Measurements from ENCODE around the gene BRD2. TPM values are rescaled to one million over a fixed set of nuclear protein-coding genes. Genes with fewer than 3 reads are reported as not detected.

The BRD2 gene
- total and polyA plus RNA-seq, 9 of the 15 experiments (the other 6 are each of a cell fraction or from before 2014, with no cell fraction given), result 19.0 to 252 (median 181) TPM

- TF ChIP-seq FOXP1 (CRISPR knock-in tag; IDR thresholded peaks at IDR 0.05), result peak; percentile 94
- TF ChIP-seq RFX1 (IDR thresholded peaks at IDR 0.05), result no peak
- TF ChIP-seq, protein P1, sequence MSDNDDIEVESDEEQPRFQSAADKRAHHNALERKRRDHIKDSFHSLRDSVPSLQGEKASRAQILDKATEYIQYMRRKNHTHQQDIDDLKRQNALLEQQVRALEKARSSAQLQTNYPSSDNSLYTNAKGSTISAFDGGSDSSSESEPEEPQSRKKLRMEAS (CRISPR knock-in tag; IDR thresholded peaks at IDR 0.05), result peak; percentile 65; the same call in 1 of the 2 replicates
- peak; percentile 41; the same call in 1 of the 2 replicates for TF ChIP-seq TGIF2 (CRISPR knock-in tag; IDR thresholded peaks at IDR 0.05)
- TF ChIP-seq, protein P2, sequence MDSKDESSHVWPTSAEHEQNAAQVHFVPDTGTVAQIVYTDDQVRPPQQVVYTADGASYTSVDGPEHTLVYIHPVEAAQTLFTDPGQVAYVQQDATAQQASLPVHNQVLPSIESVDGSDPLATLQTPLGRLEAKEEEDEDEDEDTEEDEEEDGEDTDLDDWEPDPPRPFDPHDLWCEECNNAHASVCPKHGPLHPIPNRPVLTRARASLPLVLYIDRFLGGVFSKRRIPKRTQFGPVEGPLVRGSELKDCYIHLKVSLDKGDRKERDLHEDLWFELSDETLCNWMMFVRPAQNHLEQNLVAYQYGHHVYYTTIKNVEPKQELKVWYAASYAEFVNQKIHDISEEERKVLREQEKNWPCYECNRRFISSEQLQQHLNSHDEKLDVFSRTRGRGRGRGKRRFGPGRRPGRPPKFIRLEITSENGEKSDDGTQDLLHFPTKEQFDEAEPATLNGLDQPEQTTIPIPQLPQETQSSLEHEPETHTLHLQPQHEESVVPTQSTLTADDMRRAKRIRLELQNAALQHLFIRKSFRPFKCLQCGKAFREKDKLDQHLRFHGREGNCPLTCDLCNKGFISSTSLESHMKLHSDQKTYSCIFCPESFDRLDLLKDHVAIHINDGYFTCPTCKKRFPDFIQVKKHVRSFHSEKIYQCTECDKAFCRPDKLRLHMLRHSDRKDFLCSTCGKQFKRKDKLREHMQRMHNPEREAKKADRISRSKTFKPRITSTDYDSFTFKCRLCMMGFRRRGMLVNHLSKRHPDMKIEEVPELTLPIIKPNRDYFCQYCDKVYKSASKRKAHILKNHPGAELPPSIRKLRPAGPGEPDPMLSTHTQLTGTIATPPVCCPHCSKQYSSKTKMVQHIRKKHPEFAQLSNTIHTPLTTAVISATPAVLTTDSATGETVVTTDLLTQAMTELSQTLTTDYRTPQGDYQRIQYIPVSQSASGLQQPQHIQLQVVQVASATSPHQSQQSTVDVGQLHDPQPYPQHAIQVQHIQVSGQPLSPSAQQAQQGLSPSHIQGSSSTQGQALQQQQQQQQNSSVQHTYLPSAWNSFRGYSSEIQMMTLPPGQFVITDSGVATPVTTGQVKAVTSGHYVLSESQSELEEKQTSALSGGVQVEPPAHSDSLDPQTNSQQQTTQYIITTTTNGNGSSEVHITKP (IDR thresholded peaks at IDR 0.05; ENCODE audit: partially characterized antibody), result no peak
- no peak for TF ChIP-seq RNF219 (CRISPR knock-in tag; IDR thresholded peaks at IDR 0.05)
- no peak for TF ChIP-seq ZNF384 (IDR thresholded peaks at IDR 0.05; ENCODE audit: low read depth, low read length)
- peak; percentile 67; the same call in 1 of the 2 replicates for TF ChIP-seq TOE1 (IDR thresholded peaks at IDR 0.05; ENCODE audit: borderline replicate concordance)
- no peak for TF ChIP-seq TOE1 (CRISPR knock-in tag; IDR thresholded peaks at IDR 0.05; ENCODE audit: borderline replicate concordance, low read depth)
- no peak for TF ChIP-seq ZFP91 (CRISPR knock-in tag; IDR thresholded peaks at IDR 0.05)
- TF ChIP-seq NFRKB (IDR thresholded peaks at IDR 0.05; ENCODE audit: low read depth), result peak; percentile 86
- TF ChIP-seq SNRNP70 (optimal IDR thresholded peaks at IDR 0.05; ENCODE audit: low read depth, low read length), result peak; percentile 3
- peak; percentile 66; the same call in 1 of the 2 replicates for TF ChIP-seq E2F5 (CRISPR knock-in tag; IDR thresholded peaks at IDR 0.05)
- TF ChIP-seq CTBP1 (IDR thresholded peaks at IDR 0.05; ENCODE audit: borderline replicate concordance), result no peak
- TF ChIP-seq SPI1 (IDR thresholded peaks at IDR 0.05; ENCODE audit: borderline replicate concordance, low read depth, low read length), result no peak
- no peak for TF ChIP-seq RHOXF2B (CRISPR knock-in tag; conservative IDR thresholded peaks at IDR 0.05)
- no peak for TF ChIP-seq ZNF589 (CRISPR knock-in tag; IDR thresholded peaks at IDR 0.05; ENCODE audit: low read depth)
These were observed 4.2 kb downstream of the BRD2 start (continued) for GRCh38 chr6:32972353-32973143.

Measured in K562 (cell line).